CD4-positive, alpha-beta T cell (primary cell): Measurements from ENCODE around the gene ALPL. TPM values are rescaled to one million over a fixed set of nuclear protein-coding genes. Genes with fewer than 3 reads are reported as not detected.

Experiments used
- ATAC-seq: fragments of 200-7000 bp; cut with Tn5 transposase; one replicate; pipeline ENCODE4 v1.10.0; 2022; ENCODE audit warnings: mild to moderate bottlenecking; ENCODE audit not compliant: poor library complexity
- CTCF ChIA-PET: fragments of 350-600 bp; sonication (Branson Sonifier 250); formaldehyde crosslinking; loops from one replicate; lab custom pipeline; 2021; ENCODE audit warnings: antibody characterized with exemption, inconsistent platforms; lab: Charles Lee
- POLR2A ChIA-PET: fragments of 350-600 bp; sonication (Branson Sonifier 250); formaldehyde crosslinking; loops from one replicate; lab custom pipeline; 2021; ENCODE audit warnings: antibody characterized with exemption, inconsistent platforms; lab: Charles Lee
- DNase-seq, 14 experiments: peaks; one replicate each; pipeline ENCODE4 v3.0.0-alpha.2; 2013 to 2020; ENCODE audit warnings: mixed read lengths in 2 of 14
- H3K27ac ChIP-seq, 2 donors: one replicate each; pipeline versions ENCODE4 v1.5.1 to v1.7.0; 2013; ENCODE audit warnings: low read length in 2 of 2, low read depth in 1 of 2, mild to moderate bottlenecking in 1 of 2
- H3K27me3 ChIP-seq, 2 experiments: 1 replicate in 1 of 2; 2 replicates in 1 of 2; pipeline versions ENCODE4 v1.6.1 to v1.7.0; 2013; ENCODE audit warnings: low read length in 2 of 2, control low read depth in 1 of 2, mild to moderate bottlenecking in 1 of 2, moderate library complexity in 1 of 2; ENCODE audit not compliant: insufficient read depth in 2 of 2, control insufficient read depth in 1 of 2
- H3K36me3 ChIP-seq: one replicate; pipeline ENCODE4 v1.6.1; 2013; ENCODE audit warnings: low read length, control low read depth; ENCODE audit not compliant: insufficient read depth
- H3K4me1 ChIP-seq: one replicate; pipeline ENCODE4 v1.6.1; 2013; ENCODE audit warnings: low read length, control low read depth; ENCODE audit not compliant: insufficient read depth
- H3K4me3 ChIP-seq: one replicate; pipeline ENCODE4 v1.5.1; 2013; ENCODE audit warnings: mild to moderate bottlenecking, low read length, moderate library complexity
- H3K9me3 ChIP-seq, 2 experiments: 1 replicate in 1 of 2; 2 replicates in 1 of 2; pipeline versions ENCODE4 v1.6.1 to v1.7.0; 2013; ENCODE audit warnings: low read length in 2 of 2, mild to moderate bottlenecking in 2 of 2, control low read depth in 1 of 2, moderate library complexity in 1 of 2; ENCODE audit not compliant: control insufficient read depth in 1 of 2, insufficient read depth in 1 of 2
- H3K27ac Mint-ChIP-seq: one replicate; pipeline ENCODE4 v1.8.0; 2020; ENCODE audit warnings: mixed read lengths
- H3K27me3 Mint-ChIP-seq: one replicate; pipeline ENCODE4 v1.8.0; 2021; ENCODE audit warnings: mixed read lengths
- H3K36me3 Mint-ChIP-seq: one replicate; pipeline ENCODE4 v1.8.0; 2021; ENCODE audit warnings: low read depth, mixed read lengths
- H3K4me1 Mint-ChIP-seq: one replicate; pipeline ENCODE4 v1.8.0; 2021; ENCODE audit warnings: low read depth, mixed read lengths
- H3K4me3 Mint-ChIP-seq: one replicate; pipeline ENCODE4 v1.8.0; 2020; ENCODE audit warnings: mild to moderate bottlenecking, mixed read lengths
- H3K9me3 Mint-ChIP-seq: one replicate; pipeline ENCODE4 v1.8.0; 2020; ENCODE audit warnings: mixed read lengths
- intact Hi-C, 2 experiments: fragments of 100-400 bp; cut with DNase I in 1 of 2; cut with micrococcal nuclease in 1 of 2; formaldehyde crosslinking; loops; one replicate each; pipeline versions ENCODE4 v1.15.1 to v1.9.0; 2023 to 2025; cut with DNase I, micrococcal nuclease
- total RNA-seq, 174 experiments: library from RNA in 2 of 174; stranded (reverse) in 2 of 174; gene quantifications; one replicate each; pipeline ENCODE4 v1.2.3 and lab custom pipeline; 2021 to 2026
- TF ChIP-seq, protein P1 (sequence below): fragments of 200-600 bp; IDR thresholded peaks from one replicate; pipeline ENCODE4 v1.8.0; 2022; ENCODE audit warnings: antibody characterized with exemption, mild to moderate bottlenecking

Gene ALPL
- total RNA-seq, 2 experiments from 2014 or later, result not detected

DNA sequence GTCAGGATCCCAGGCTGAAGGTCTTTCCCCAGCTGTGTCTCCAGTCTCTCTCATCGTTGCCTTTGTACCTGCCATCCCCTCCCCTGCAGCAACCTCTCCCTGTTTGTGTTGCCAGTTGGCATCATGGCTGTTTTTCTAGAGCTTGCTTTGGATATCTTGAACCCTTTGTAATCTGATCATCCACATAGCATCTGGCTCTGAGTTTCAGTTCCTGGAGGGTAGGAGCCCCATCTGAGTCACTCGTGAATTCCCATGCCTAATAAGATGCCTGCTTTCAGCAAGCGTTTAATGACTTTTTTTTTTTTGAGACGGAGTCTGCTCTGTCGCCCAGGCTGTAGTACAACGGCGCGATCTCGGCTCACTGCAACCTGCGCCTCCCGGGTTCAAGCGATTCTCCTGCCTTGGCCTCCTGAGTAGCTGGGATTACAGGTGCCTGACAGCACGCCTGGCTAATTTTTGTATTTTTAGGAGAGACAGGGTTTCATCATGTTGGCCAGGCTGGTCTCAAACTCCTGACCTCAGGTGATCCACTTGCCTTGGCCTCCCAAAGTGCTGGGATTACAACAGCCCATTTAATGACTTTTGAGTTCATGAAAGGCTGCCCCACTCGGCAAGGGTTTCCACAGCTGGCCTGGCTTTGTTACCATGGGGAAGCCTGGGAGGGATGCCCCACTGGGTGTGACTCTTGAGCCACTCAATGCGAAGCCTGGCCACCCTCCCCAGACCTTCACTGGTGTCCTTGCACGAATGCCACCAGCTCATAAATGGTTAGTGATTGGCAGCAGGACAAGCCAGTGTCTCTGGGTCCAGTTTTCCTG is 11.9 kb downstream of the ALPL start:
- Histone ChIP-seq H3K4me1 (no peaks in the 10 kb centered on the region), H3K4me3 (no peak overlapping the region), H3K27me3 (peaks cover 0 to 3% of the 10 kb centered on the region in 2 experiments), H3K36me3 (no peaks in the 10 kb centered on the region), H3K27ac (no peak overlapping the region), H3K9me3 (no peaks in the 10 kb centered on the region)
- Mint-ChIP-seq H3K27ac (no peak overlapping the region), H3K36me3 (no peaks in the 10 kb centered on the region), H3K27me3 (peaks cover 3% of the 10 kb centered on the region), H3K9me3 (no peaks in the 10 kb centered on the region), H3K4me1 (no peaks in the 10 kb centered on the region), H3K4me3 (no peak overlapping the region)
- intact Hi-C loops, result no loop called here
- CTCF ChIA-PET, result no interaction called here
- POLR2A ChIA-PET, result no interaction called here
- TF ChIP-seq, protein P1, sequence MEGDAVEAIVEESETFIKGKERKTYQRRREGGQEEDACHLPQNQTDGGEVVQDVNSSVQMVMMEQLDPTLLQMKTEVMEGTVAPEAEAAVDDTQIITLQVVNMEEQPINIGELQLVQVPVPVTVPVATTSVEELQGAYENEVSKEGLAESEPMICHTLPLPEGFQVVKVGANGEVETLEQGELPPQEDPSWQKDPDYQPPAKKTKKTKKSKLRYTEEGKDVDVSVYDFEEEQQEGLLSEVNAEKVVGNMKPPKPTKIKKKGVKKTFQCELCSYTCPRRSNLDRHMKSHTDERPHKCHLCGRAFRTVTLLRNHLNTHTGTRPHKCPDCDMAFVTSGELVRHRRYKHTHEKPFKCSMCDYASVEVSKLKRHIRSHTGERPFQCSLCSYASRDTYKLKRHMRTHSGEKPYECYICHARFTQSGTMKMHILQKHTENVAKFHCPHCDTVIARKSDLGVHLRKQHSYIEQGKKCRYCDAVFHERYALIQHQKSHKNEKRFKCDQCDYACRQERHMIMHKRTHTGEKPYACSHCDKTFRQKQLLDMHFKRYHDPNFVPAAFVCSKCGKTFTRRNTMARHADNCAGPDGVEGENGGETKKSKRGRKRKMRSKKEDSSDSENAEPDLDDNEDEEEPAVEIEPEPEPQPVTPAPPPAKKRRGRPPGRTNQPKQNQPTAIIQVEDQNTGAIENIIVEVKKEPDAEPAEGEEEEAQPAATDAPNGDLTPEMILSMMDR, result no peak
- no peak for ATAC-seq
- no peak for DNase-seq

DNA sequence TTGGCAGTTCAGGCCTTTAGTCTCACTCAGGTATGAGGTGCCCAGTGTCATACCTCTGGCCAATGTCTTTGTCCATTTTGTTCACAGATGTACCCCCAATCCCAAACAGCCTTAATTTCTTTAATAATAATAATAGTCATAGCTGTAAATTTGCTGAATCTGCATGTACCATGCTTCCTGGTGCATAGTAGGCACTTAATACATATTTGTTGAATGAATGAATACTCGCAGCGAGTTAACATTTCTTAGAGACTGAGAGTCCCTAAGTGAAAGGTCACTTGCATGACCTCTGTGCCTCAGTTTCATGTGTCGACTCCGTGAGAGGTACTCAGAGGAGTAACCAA is 12.5 kb downstream of the ALPL start:
- Mint-ChIP-seq H3K4me1 (no peaks in the 10 kb centered on the region), H3K9me3 (no peaks in the 10 kb centered on the region), H3K27ac (no peak overlapping the region), H3K4me3 (no peak overlapping the region), H3K27me3 (no peaks in the 10 kb centered on the region), H3K36me3 (no peaks in the 10 kb centered on the region)
- Histone ChIP-seq H3K36me3 (no peaks in the 10 kb centered on the region), H3K4me1 (no peaks in the 10 kb centered on the region), H3K27me3 (peaks cover 0 to 3% of the 10 kb centered on the region in 2 experiments), H3K27ac (no peak overlapping the region), H3K4me3 (no peak overlapping the region), H3K9me3 (no peaks in the 10 kb centered on the region)
- DNase-seq, result no peak
- POLR2A ChIA-PET, result no interaction called here
- intact Hi-C loops, result no loop called here
- ATAC-seq, result no peak
- TF ChIP-seq, protein P1, result no peak
- CTCF ChIA-PET, result no interaction called here

DNA sequence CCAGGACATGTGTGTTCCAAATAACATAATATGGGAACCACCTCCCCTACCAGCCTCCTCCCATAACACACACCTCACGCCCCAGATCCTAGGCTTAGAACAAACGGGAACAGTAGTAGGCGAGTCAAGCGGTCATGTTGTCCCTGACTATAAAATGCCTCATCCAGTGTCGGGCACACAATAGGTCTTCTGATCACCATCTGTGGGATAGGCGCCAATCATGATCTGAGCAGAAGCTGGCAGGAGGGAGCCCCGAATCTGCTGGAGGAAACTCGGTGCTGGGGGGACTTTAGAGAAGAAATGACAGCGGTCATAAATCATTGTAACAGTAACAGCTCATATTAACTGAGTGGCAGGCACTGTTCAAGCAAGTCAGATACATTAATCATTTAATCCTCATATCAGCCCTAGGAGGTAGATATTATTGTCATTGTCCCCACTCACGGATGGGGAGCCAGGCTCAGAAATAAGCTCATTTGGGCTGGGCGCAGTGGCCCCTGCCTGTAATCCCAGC is 13.4 kb downstream of the ALPL start:
- no peaks in the 10 kb centered on the region for H3K4me1 ChIP-seq
- ChIA-PET CTCF (no interaction called here), POLR2A (no interaction called here)
- no peaks in the 10 kb centered on the region for H3K9me3 Mint-ChIP-seq
- H3K27me3 Mint-ChIP-seq, result no peaks in the 10 kb centered on the region
- no peak overlapping the region for H3K4me3 Mint-ChIP-seq
- H3K4me3 ChIP-seq, result no peak overlapping the region
- H3K27me3 ChIP-seq, result peaks cover 0 to 3% of the 10 kb centered on the region in 2 experiments
- TF ChIP-seq, protein P1, result no peak
- no peak overlapping the region for H3K27ac ChIP-seq
- DNase-seq (no peak), ATAC-seq (no peak)
- H3K4me1 Mint-ChIP-seq, result no peaks in the 10 kb centered on the region
- H3K9me3 ChIP-seq, result no peaks in the 10 kb centered on the region
- H3K27ac Mint-ChIP-seq, result no peak overlapping the region
- H3K36me3 Mint-ChIP-seq, result no peaks in the 10 kb centered on the region
- no peaks in the 10 kb centered on the region for H3K36me3 ChIP-seq
- intact Hi-C loops, result no loop called here
